Measurements from ENCODE around the gene SFMBT2.

DNA sequence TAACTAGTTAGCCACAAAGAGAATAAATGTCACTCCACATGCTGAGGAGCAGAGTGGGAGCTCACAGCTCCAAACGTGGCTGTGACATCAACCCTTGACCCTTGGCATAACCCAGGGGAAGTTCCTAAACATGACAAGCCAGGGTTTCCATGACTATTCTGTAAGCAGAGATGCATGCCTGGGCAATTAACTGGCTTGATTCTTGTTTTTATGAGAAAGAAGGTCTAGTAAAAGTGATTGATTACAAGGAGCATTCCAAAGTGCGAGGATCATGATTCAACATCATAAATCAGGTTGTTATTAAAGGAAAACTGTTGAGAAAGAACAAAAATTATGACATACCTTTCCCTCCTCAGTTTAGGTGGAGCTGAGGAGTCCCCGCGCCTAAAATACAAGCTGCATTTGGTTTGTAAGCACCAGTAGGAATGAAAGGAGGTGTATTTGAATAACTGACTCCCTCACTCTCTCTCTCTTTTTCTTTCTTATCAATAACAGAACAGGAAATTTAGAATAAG is 108.4 kb downstream of the SFMBT2 start:
- TF ChIP-seq, protein P1, sequence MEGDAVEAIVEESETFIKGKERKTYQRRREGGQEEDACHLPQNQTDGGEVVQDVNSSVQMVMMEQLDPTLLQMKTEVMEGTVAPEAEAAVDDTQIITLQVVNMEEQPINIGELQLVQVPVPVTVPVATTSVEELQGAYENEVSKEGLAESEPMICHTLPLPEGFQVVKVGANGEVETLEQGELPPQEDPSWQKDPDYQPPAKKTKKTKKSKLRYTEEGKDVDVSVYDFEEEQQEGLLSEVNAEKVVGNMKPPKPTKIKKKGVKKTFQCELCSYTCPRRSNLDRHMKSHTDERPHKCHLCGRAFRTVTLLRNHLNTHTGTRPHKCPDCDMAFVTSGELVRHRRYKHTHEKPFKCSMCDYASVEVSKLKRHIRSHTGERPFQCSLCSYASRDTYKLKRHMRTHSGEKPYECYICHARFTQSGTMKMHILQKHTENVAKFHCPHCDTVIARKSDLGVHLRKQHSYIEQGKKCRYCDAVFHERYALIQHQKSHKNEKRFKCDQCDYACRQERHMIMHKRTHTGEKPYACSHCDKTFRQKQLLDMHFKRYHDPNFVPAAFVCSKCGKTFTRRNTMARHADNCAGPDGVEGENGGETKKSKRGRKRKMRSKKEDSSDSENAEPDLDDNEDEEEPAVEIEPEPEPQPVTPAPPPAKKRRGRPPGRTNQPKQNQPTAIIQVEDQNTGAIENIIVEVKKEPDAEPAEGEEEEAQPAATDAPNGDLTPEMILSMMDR (IDR thresholded peaks at IDR 0.05; ENCODE audit: low read depth, low read length, poor library complexity, severe bottlenecking) = no peak
- TF ChIP-seq EZH2phosphoT487 (IDR thresholded peaks at IDR 0.05; ENCODE audit: borderline replicate concordance, low read length) = no peak
